HFF-Myc (cell line): ENCODE results near the gene PPP2R5C.
A peak's percentile ranks its signal among the peaks of the same experiment; 100 is the strongest.
"Not testable (repeated sequence)": the region's sequence is repeated elsewhere in the genome, so short reads cannot be mapped to it uniquely, and the experiment has no call there.

Source experiments
- DNase-seq: peaks from one replicate; pipeline ENCODE4 v3.0.0-alpha.2; 2011; ENCODE audit warnings: low read depth; ENCODE audit errors: extremely low read depth
- H3K4me3 ChIP-seq: replicated peaks from 2 replicates; pipeline ENCODE4 v1.5.1; 2011; ENCODE audit warnings: low read depth, mild to moderate bottlenecking, control low read depth, low read length
- CTCF ChIP-seq: IDR thresholded peaks from 2 replicates; pipeline ENCODE4 v1.5.1; 2012; ENCODE audit warnings: mild to moderate bottlenecking, low read depth, low read length, control low read depth; ENCODE audit errors: missing control alignments

PPP2R5C gene

DNA sequence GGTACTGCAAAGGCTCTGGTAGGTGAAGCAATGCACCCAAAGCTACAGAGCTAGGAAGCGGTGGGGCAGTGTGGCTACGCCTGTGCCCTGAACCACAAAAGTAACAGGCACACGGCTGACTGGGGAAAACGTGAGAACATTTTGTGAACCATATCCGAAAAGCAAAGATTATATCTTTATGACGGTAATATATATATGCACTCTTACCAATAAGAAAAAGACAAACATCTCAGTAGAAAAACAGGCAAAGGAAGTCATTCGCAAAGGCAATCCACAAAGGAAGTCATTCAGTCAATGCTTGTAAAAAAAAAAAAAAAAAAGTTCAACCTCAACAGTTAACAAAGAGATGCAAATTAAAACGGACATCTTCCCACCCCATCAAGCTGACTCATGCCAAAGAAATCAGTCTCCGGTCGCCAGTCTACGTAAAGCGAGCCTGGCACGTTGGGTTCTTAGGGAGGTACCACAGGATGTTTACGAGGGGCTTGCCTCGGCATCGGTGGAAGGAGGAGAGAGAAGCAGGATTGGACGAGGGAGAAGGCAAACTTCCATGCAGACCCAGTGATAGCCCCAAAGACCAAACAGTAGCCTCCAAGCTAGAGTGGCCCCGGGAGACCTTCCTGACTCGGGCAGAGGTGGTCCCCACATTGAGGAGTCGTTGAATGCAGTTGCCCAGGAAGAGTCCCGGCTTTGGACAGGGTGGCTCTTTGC, 39.4 kb upstream of the PPP2R5C start:
- H3K4me3 ChIP-seq, result no peak overlapping the region
- DNase-seq, result peak; percentile 60

GRCh38 chr14:101723061-101723595, 38.4 kb upstream of the PPP2R5C start:
- H3K4me3 ChIP-seq, result no peak overlapping the region
- no peak for TF ChIP-seq CTCF

More for the DNA sequence above, 39.4 kb upstream of the PPP2R5C start:
- no peak for TF ChIP-seq CTCF

GRCh38 chr14:101725652-101726051, 35.9 kb upstream of the PPP2R5C start:
- not testable (repeated sequence) for H3K4me3 ChIP-seq, DNase-seq

More at GRCh38 chr14:101723061-101723595, 38.4 kb upstream of the PPP2R5C start:
- DNase-seq, result no peak

- no peak for TF ChIP-seq CTCF
- H3K4me3 ChIP-seq, result no peak overlapping the region
- DNase-seq, result no peak
Measured at GRCh38 chr14:101726295-101726953, 35.1 kb upstream of the PPP2R5C start.

DNA sequence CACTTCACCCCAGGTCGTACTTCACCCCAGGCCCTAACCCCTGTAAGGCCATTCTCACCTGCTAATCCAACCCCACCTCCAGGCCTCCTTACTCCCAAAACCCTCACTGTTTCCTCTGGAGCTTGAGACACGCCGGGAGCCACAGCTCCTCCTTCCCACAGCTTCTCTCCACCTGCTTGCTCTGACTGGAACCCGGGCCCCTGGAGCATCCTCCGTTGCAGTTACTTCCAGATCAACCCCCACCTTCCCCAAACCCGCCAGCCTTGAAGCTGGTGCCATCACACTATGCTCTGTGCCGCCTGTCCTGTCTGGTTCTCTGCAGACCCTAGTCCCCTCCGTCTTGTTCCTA, 34.6 kb upstream of the PPP2R5C start:
- no peak for TF ChIP-seq CTCF

DNA sequence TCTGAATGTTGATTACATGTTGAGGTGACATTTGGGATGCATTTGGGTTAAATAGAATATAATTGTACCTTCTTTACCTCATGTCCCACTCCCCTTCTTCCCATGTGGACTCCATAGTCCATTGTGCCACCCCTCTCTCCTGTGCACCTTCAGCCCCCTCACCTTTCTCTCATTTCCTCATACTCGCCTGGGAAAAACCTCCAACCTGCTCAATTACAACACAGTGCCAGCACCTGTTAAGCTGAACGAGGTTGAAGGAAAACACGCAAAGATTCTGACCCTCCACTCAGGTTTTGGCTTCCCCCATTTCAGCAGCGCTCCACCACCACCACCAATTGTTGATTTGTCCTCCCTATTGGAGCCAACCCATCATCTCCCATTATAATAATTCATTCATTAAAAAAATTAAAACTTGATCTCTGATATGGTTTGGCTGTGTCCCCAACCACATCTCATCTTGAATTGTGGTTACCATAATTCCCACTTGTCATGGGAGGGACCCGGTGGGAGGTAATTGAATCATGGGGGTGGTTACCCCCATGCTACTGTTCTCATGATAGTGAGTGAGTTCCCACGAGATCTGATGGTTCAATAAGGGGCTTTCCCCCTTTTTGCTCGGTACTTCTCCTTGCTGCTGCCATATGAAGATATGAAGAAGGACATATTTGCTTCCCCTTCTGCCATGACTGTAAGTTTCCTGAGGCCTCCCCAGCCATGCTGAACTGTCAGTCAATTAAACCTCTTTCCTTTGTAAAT, 33.7 kb upstream of the PPP2R5C start:
- no peak for DNase-seq
- TF ChIP-seq CTCF, result no peak
- no peak overlapping the region for H3K4me3 ChIP-seq

More for the DNA sequence above, 34.6 kb upstream of the PPP2R5C start:
- H3K4me3 ChIP-seq, result no peak overlapping the region
- DNase-seq, result no peak

- no peak overlapping the region for H3K4me3 ChIP-seq
- no peak for TF ChIP-seq CTCF
- DNase-seq, result no peak
Measured at GRCh38 chr14:101728367-101728742, 33.2 kb upstream of the PPP2R5C start.
